GM06990 (cell line): ENCODE measurements around the gene JAKMIP1.
A peak's percentile ranks its signal among the peaks of the same experiment; 100 is the strongest.

Source experiments
- DNase-seq: peaks from one replicate; pipeline ENCODE4 v3.0.0-alpha.2; 2011; ENCODE audit not compliant: insufficient read length; ENCODE audit errors: extremely low read depth
- H3K27me3 ChIP-seq: replicated peaks from 2 replicates; pipeline ENCODE4 v1.6.0; 2011; ENCODE audit warnings: low read length; ENCODE audit not compliant: control insufficient read depth, insufficient read depth
- H3K36me3 ChIP-seq: 2 replicates; pipeline ENCODE4 v1.5.1; 2011; ENCODE audit warnings: low read length; ENCODE audit not compliant: control insufficient read depth, insufficient read depth
- H3K4me3 ChIP-seq: replicated peaks from 2 replicates; pipeline ENCODE4 v1.5.1; 2011; ENCODE audit warnings: low read depth, mild to moderate bottlenecking, control low read depth, low read length
- CTCF ChIP-seq: IDR thresholded peaks from 2 replicates; pipeline ENCODE4 v1.5.1; 2011; ENCODE audit warnings: low read length, control low read depth, mild to moderate bottlenecking, inconsistent platforms; ENCODE audit not compliant: insufficient read depth, poor library complexity, severe bottlenecking

The JAKMIP1 gene

DNA sequence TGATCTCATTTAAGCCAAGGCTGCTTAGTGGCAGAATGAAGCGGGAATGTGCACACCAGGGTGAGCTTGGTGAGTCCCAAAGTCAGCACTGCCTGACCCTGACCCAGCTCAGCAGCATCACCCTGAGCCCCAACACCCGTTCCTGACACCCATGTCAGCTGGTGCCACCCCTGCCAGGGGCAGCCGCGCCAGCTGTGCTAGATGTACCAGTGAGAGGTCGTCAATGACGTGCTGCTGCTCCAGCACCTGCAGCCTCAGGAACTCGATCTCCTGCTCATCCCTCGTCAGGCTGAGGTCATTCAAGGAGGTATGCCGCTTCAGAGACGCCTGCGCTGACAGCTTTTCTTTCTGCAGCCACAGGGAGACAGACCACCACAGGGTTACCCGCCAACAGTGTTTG is 120.4 kb downstream of the JAKMIP1 start:
- H3K4me3 ChIP-seq = no peak overlapping the region
- DNase-seq = no peak
- H3K27me3 ChIP-seq = no peaks in the 10 kb centered on the region; the same call in 1 of the 2 replicates
- TF ChIP-seq CTCF = no peak
- H3K36me3 ChIP-seq = no peaks in the 10 kb centered on the region

DNA sequence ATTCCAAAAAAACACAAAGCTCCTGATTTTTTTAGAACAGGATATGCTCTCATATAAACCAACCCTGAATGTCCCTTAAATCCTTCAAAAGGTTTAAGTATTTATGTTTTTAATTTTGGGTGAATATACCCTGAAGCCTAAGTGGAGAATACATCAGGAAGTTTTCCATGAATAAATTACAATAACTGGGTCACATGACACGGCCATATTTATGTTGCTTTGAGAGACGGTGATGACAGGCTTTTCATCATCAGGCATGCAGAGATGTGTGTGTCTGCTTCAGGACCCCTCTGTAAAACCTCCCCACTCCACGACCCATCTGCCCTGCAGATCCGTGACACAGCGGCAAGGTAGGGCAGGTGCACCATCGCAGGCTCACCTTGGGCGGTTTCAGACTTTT is 121.8 kb downstream of the JAKMIP1 start:
- no peak for DNase-seq
- TF ChIP-seq CTCF = no peak
- Histone ChIP-seq H3K36me3 (no peaks in the 10 kb centered on the region), H3K27me3 (no peaks in the 10 kb centered on the region; the same call in 1 of the 2 replicates), H3K4me3 (no peak overlapping the region)

DNA sequence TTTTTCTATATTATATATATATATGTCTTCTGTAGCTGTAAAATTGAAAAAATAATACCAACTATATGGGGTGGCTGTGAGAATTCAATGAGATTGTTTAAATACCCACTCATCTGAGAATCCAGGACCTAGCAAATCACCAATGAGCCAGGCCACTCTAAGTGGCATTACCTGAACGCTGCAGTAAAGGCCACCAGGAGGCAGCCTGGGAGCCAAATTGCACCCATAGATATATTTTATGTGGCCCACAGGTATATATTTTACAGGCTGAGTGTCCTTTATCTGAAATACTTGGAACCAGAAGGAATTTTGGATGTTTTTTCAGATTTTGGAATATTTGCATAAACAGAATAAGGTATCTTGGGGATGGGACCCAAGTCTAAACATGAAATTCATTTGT is 124.0 kb downstream of the JAKMIP1 start:
- Histone ChIP-seq H3K27me3 (no peaks in the 10 kb centered on the region; the same call in 1 of the 2 replicates), H3K4me3 (no peak overlapping the region), H3K36me3 (no peaks in the 10 kb centered on the region)
- peak; percentile 32 for TF ChIP-seq CTCF
- no peak for DNase-seq

DNA sequence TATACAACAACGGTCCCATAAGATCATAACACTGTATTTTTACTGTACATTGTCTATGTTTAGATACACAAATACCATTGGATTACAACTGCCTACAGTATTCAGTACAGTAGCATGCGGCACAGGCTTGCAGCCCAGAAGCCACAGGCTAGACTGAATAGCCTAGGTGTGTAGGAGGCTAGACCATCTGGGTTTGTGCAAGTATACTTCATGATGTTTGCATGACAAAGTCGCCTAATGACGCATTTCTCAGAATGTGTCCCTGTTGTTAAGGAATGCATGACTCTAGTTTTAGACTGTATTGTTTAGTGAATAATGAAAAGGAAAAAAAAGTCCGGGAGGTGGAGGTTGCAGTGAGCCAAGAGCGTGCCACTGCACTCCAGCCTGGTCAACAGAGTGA is 125.6 kb downstream of the JAKMIP1 start:
- DNase-seq = no peak
- no peaks in the 10 kb centered on the region; the same call in 1 of the 2 replicates for H3K27me3 ChIP-seq
- no peak for TF ChIP-seq CTCF
- H3K36me3 ChIP-seq = no peaks in the 10 kb centered on the region
- no peak overlapping the region for H3K4me3 ChIP-seq

- Histone ChIP-seq H3K36me3 (no peaks in the 10 kb centered on the region), H3K4me3 (no peak overlapping the region), H3K27me3 (no peaks in the 10 kb centered on the region; the same call in 1 of the 2 replicates)
- TF ChIP-seq CTCF = no peak
- no peak for DNase-seq
Measured at GRCh38 chr4:6071959-6072720, 128.2 kb downstream of the JAKMIP1 start.
